ENCODE measurements around the gene PTDSS2. TPM values are rescaled to one million over a fixed set of nuclear protein-coding genes. Genes with fewer than 3 reads are reported as not detected.
A peak's percentile ranks its signal among the peaks of the same experiment; 100 is the strongest.
"Not testable (repeated sequence)": the region's sequence is repeated elsewhere in the genome, so short reads cannot be mapped to it uniquely, and the experiment has no call there.

PTDSS2 gene
- total RNA-seq (10 to 100 TPM; 15.8 to 21.1 (median 20.3) TPM), polyA plus RNA-seq (10 to 100 TPM; 11.8 to 26.0 (median 15.4) TPM)
- long read RNA-seq, donor 1, transcript PTDSS2-201 (12 exons, 2,445 nt) = major isoform, 12 of 26 reads
- long read RNA-seq, donor 1, partial matches to known transcripts = 4 of 26 reads
- long read RNA-seq, donor 1, other reads (novel, unspliced or antisense) = 10 of 26 reads
- long read RNA-seq, donor 2, transcript PTDSS2-201 (12 exons, 2,445 nt) = major isoform, 55 of 94 reads
- long read RNA-seq, donor 2, partial matches to known transcripts = 9 of 94 reads
- long read RNA-seq, donor 2, other reads (novel, unspliced or antisense) = 28 of 94 reads

DNA sequence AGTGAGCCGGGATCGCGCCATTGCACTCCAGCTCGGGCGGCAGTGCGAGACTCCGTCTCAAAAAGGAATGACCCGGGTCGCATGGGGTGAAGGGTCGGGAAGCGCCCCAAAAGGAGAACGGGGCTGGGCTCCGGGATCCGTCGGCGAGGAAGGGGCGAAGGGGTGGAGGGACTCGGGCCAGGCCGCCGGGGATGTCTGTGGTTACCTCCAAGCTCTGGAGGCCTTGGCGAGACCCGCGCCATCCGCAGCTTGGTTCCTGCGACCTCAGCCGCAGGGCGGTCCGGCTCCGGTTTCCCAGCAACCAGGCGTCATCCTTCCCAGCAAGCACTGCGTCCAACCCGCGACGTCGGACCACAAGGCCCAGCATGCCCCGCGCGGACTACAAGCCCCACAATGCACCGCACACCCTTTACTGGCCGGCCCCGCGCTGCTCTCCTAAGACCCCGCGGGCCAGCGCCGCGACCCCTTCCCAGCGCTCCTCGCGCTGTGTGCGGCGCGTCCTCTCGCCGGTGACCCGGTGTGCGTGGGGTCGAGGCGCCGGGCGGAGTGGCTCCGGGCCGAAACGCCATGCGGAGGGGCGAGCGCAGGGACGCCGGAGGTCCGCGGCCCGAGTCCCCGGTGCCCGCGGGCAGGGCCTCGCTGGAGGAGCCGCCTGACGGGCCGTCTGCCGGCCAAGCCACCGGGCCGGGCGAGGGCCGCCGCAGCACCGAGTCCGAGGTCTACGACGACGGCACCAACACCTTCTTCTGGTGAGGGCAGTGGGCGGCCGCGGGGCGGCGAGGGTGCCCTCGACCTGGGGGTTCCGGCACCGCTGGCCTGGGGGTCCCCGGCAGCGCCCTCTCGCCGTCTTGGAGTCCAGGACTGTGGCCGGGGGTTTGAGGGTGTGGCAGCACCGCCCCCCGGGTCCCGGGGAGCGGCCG lies at the start of gene PTDSS2:
Gene PTDSS2, plus strand, starts transcription at position 391 of the 920 bp plus-strand sequence. Its CDS starts 177 bp downstream, at position 568.
- Histone ChIP-seq H3K4me1 (peaks cover 27% of the 10 kb centered on the region), H3K27me3 (ENCODE audit: insufficient read depth in 3 of 3, low read length in 2 of 3) (no peaks in the 10 kb centered on the region), H3K9me3 (no peaks in the 10 kb centered on the region), H3K36me3 (ENCODE audit: insufficient read depth in 1 of 2, low read depth in 1 of 2) (peaks cover 0 to 27% of the 10 kb centered on the region in 2 donors), H3K27ac (peak within 1 kb of the TSS; percentile 96), H3K4me3 (peak within 1 kb of the TSS; percentile 94)
- TF ChIP-seq, protein P1, sequence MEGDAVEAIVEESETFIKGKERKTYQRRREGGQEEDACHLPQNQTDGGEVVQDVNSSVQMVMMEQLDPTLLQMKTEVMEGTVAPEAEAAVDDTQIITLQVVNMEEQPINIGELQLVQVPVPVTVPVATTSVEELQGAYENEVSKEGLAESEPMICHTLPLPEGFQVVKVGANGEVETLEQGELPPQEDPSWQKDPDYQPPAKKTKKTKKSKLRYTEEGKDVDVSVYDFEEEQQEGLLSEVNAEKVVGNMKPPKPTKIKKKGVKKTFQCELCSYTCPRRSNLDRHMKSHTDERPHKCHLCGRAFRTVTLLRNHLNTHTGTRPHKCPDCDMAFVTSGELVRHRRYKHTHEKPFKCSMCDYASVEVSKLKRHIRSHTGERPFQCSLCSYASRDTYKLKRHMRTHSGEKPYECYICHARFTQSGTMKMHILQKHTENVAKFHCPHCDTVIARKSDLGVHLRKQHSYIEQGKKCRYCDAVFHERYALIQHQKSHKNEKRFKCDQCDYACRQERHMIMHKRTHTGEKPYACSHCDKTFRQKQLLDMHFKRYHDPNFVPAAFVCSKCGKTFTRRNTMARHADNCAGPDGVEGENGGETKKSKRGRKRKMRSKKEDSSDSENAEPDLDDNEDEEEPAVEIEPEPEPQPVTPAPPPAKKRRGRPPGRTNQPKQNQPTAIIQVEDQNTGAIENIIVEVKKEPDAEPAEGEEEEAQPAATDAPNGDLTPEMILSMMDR (IDR thresholded peaks at IDR 0.05) = no peak
- WGBS, 3 donors = 0 to 1% (median 1%) methylated on average over 59 to 108 of the region's 108 CpGs
- DNase-seq (peak; percentile 96 to 98), ATAC-seq (peak; percentile 91 to 93 (median 91))
- intact Hi-C loops (cut with DNase I) = loop anchor here in 1 of 2 donors (5.0 kb wide), 3 partner anchors 52 to 243 kb away; partner anchors contain the start of genes BET1L, PSMD13, RIC8A and SIRT3

GRCh38 chr11:401196-401595 lies 48.9 kb upstream of the PTDSS2 start:
- H3K4me3 ChIP-seq; H3K27ac ChIP-seq; H3K36me3 ChIP-seq (ENCODE audit: insufficient read depth in 1 of 2, low read depth in 1 of 2); H3K9me3 ChIP-seq; DNase-seq; intact Hi-C loops (cut with DNase I); ATAC-seq; H3K4me1 ChIP-seq: not testable (repeated sequence)
- H3K27me3 ChIP-seq (ENCODE audit: insufficient read depth in 3 of 3, low read length in 2 of 3) = peaks cover 0 to 26% (median 0%) of the 10 kb centered on the region in 3 donors
- WGBS, 3 donors = 97 to 100% methylated on average over 6 to 36 of the region's 52 CpGs; no CpG with 5 or more reads in 1 of the 3 donors

DNA sequence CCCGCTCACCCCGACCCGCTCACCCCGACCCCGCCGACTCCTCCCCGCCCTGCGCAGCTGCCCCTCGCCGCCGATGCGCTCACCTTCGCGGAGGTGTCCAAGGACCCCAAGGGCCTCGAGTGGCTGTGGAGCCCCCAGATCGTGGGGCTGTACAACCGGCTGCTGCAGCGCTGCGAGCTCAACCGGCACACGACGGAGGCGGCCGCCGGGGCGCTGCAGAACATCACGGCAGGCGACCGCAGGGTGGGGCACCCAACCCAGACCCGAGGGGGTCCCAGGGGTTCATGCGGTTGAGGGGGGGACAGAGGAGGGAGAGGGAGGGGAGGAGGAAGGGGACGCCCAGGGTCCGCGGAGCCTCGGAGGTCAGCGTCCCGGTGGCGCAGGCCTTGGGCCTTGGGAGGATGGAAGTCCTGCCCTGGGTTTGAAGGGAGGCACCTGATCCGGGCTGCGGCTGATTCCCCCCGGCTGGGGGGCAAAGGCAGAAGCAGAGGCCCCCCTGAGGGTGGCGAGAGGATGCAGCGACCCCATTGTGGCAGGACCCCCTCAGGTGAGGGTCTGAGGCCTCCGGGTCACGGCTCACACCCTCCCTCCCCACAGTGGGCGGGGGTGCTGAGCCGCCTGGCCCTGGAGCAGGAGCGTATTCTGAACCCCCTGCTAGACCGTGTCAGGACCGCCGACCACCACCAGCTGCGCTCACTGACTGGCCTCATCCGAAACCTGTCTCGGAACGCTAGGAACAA lies 46.9 kb upstream of the PTDSS2 start:
- ATAC-seq (no peak), DNase-seq (peak in 1 of 2 donors; percentile 48)
- H3K36me3 ChIP-seq (ENCODE audit: insufficient read depth in 1 of 2, low read depth in 1 of 2) = no peaks in the 10 kb centered on the region
- H3K4me1 ChIP-seq = peaks cover 8% of the 10 kb centered on the region
- TF ChIP-seq, protein P1 (IDR thresholded peaks at IDR 0.05) = no peak
- no peak overlapping the region for H3K27ac ChIP-seq
- no peak overlapping the region for H3K4me3 ChIP-seq
- H3K9me3 ChIP-seq = no peaks in the 10 kb centered on the region
- intact Hi-C loops (cut with DNase I) = no loop called here
- H3K27me3 ChIP-seq (ENCODE audit: insufficient read depth in 3 of 3, low read length in 2 of 3) = peaks cover 0 to 21% (median 0%) of the 10 kb centered on the region in 3 donors
- WGBS, 3 donors = 45 to 90% (median 70%) methylated on average over 46 to 55 of the region's 55 CpGs

DNA sequence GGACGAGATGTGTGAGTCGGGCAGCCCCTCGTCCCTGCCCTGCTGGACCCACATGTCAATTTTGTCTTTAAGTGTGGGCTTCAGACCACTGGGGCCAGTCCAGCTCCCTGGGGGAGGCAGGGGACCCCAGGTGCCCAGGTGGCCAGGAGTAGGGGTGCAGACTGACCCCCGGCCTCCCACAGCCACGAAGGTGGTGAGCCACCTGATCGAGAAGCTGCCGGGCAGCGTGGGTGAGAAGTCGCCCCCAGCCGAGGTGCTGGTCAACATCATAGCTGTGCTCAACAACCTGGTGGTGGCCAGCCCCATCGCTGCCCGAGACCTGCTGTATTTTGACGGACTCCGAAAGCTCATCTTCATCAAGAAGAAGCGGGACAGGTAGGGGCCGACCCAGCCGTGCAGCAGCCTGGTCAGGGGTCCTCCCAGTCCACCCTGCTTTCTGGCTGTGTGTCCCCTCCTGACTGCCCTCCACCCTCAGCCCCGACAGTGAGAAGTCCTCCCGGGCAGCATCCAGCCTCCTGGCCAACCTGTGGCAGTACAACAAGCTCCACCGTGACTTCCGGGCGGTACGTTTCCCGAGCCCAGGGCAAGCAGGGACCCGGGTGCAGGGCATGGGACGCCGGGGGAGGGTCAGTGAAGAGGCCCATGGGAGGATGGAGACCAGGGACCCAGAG lies 46.2 kb upstream of the PTDSS2 start:
- no peaks in the 10 kb centered on the region for H3K36me3 ChIP-seq (ENCODE audit: insufficient read depth in 1 of 2, low read depth in 1 of 2)
- DNase-seq (peak in 1 of 2 donors; percentile 52), ATAC-seq (no peak)
- 87 to 90% (median 89%) methylated on average over 27 of the region's 27 CpGs for WGBS, 3 donors
- no peak overlapping the region for H3K27ac ChIP-seq
- no peaks in the 10 kb centered on the region for H3K9me3 ChIP-seq
- H3K27me3 ChIP-seq (ENCODE audit: insufficient read depth in 3 of 3, low read length in 2 of 3) = peaks cover 0 to 24% (median 0%) of the 10 kb centered on the region in 3 donors
- peaks cover 8% of the 10 kb centered on the region for H3K4me1 ChIP-seq
- intact Hi-C loops (cut with DNase I) = no loop called here
- no peak overlapping the region for H3K4me3 ChIP-seq
- TF ChIP-seq, protein P1 (IDR thresholded peaks at IDR 0.05) = no peak

All from psoas muscle (tissue), 8 donors.